ENCODE measurements around the gene FBLN1. TPM values are rescaled to one million over a fixed set of nuclear protein-coding genes. Genes with fewer than 3 reads are reported as not detected.

The FBLN1 gene
- total RNA-seq, 1 experiment from 2014 or later, result 183 TPM

- ATAC-seq, result no peak
- H3K4me1 Mint-ChIP-seq, result peaks cover 77% of the 10 kb centered on the region
- H3K27me3 Mint-ChIP-seq (ENCODE audit: low read depth), result no peaks in the 10 kb centered on the region
- TF ChIP-seq RORB (CRISPR knock-in tag; IDR thresholded peaks at IDR 0.05), result no peak
- no peak for TF ChIP-seq NR1H2 (CRISPR knock-in tag; IDR thresholded peaks at IDR 0.05)
- no peak for TF ChIP-seq ZNF396 (CRISPR knock-in tag; IDR thresholded peaks at IDR 0.05; ENCODE audit: borderline replicate concordance)
- no peak for TF ChIP-seq ZNF317 (CRISPR knock-in tag; IDR thresholded peaks at IDR 0.05; ENCODE audit: borderline replicate concordance, low read depth)
- no peak for TF ChIP-seq MXD4 (CRISPR knock-in tag; IDR thresholded peaks at IDR 0.05; ENCODE audit: borderline replicate concordance)
- no peak for TF ChIP-seq ESRRA (CRISPR knock-in tag; IDR thresholded peaks at IDR 0.05; ENCODE audit: borderline replicate concordance)
- no peak for TF ChIP-seq NFE2L1 (CRISPR knock-in tag; IDR thresholded peaks at IDR 0.05)
- TF ChIP-seq ERG (CRISPR knock-in tag; IDR thresholded peaks at IDR 0.05), result no peak
- TF ChIP-seq SMAD3 (CRISPR knock-in tag; IDR thresholded peaks at IDR 0.05; ENCODE audit: borderline replicate concordance), result no peak
- TF ChIP-seq RELA (CRISPR knock-in tag; IDR thresholded peaks at IDR 0.05; ENCODE audit: borderline replicate concordance), result no peak
- no peak for TF ChIP-seq ZBTB21 (CRISPR knock-in tag; IDR thresholded peaks at IDR 0.05; ENCODE audit: borderline replicate concordance)
- TF ChIP-seq ZNF416 (CRISPR knock-in tag; IDR thresholded peaks at IDR 0.05), result no peak
- TF ChIP-seq E2F1 (CRISPR knock-in tag; IDR thresholded peaks at IDR 0.05), result no peak
- no peak for TF ChIP-seq EMX1 (CRISPR knock-in tag; IDR thresholded peaks at IDR 0.05)
- TF ChIP-seq, protein P1, sequence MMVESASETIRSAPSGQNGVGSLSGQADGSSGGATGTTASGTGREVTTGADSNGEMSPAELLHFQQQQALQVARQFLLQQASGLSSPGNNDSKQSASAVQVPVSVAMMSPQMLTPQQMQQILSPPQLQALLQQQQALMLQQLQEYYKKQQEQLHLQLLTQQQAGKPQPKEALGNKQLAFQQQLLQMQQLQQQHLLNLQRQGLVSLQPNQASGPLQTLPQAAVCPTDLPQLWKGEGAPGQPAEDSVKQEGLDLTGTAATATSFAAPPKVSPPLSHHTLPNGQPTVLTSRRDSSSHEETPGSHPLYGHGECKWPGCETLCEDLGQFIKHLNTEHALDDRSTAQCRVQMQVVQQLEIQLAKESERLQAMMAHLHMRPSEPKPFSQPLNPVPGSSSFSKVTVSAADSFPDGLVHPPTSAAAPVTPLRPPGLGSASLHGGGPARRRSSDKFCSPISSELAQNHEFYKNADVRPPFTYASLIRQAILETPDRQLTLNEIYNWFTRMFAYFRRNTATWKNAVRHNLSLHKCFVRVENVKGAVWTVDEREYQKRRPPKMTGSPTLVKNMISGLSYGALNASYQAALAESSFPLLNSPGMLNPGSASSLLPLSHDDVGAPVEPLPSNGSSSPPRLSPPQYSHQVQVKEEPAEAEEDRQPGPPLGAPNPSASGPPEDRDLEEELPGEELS (CRISPR knock-in tag; IDR thresholded peaks at IDR 0.05), result no peak
- no peak for TF ChIP-seq HMGA2 (CRISPR knock-in tag; IDR thresholded peaks at IDR 0.05)
- DNase-seq (ENCODE audit: low spot score), result no peak
- no peak overlapping the region for H3K4me3 Mint-ChIP-seq
- no peaks in the 10 kb centered on the region; the same call in 1 of the 2 replicates for H3K36me3 Mint-ChIP-seq
- H3K27ac Mint-ChIP-seq, result peak overlapping the region; percentile 65
- POLR2A ChIA-PET, result no interaction called here
- no peaks in the 10 kb centered on the region for H3K9me3 Mint-ChIP-seq
- CTCF ChIA-PET, result no interaction called here
These were observed 9.2 kb downstream of the FBLN1 start for GRCh38 chr22:45511847-45512261.

- ATAC-seq, result no peak
- CTCF ChIA-PET, result no interaction called here
- DNase-seq (ENCODE audit: low spot score), result no peak
- H3K4me1 Mint-ChIP-seq, result peaks cover 75% of the 10 kb centered on the region
- H3K9me3 Mint-ChIP-seq, result no peaks in the 10 kb centered on the region
- POLR2A ChIA-PET, result no interaction called here
- H3K36me3 Mint-ChIP-seq, result no peaks in the 10 kb centered on the region; the same call in 1 of the 2 replicates
- H3K27me3 Mint-ChIP-seq (ENCODE audit: low read depth), result no peaks in the 10 kb centered on the region
- H3K4me3 Mint-ChIP-seq, result no peak overlapping the region
- peak; percentile 80 for TF ChIP-seq ZNF423 (CRISPR knock-in tag; IDR thresholded peaks at IDR 0.05)
- TF ChIP-seq ESRRA (CRISPR knock-in tag; IDR thresholded peaks at IDR 0.05; ENCODE audit: borderline replicate concordance), result no peak
- H3K27ac Mint-ChIP-seq, result peak overlapping the region; percentile 65
These were observed 9.7 kb downstream of the FBLN1 start for GRCh38 chr22:45512363-45512762.

- H3K9me3 Mint-ChIP-seq, result no peaks in the 10 kb centered on the region
- H3K27ac Mint-ChIP-seq, result peak overlapping the region; percentile 87
- ATAC-seq (no peak), DNase-seq (ENCODE audit: low spot score) (no peak)
- CTCF ChIA-PET, result interaction anchor here (0.8 to 1.4 kb wide), 3 partner anchors 9 to 20 kb away, joined by 3 read pairs; no protein-coding TSS in a partner anchor
- peaks cover 14% of the 10 kb centered on the region for H3K36me3 Mint-ChIP-seq
- POLR2A ChIA-PET, result interaction anchor here (1.3 kb wide), 1 partner anchor 12 kb away, joined by 3 read pairs; no protein-coding TSS in a partner anchor
- H3K4me1 Mint-ChIP-seq, result peaks cover 53% of the 10 kb centered on the region
- no peaks in the 10 kb centered on the region for H3K27me3 Mint-ChIP-seq (ENCODE audit: low read depth)
- H3K4me3 Mint-ChIP-seq, result no peak overlapping the region
- TF ChIP-seq, protein P2, sequence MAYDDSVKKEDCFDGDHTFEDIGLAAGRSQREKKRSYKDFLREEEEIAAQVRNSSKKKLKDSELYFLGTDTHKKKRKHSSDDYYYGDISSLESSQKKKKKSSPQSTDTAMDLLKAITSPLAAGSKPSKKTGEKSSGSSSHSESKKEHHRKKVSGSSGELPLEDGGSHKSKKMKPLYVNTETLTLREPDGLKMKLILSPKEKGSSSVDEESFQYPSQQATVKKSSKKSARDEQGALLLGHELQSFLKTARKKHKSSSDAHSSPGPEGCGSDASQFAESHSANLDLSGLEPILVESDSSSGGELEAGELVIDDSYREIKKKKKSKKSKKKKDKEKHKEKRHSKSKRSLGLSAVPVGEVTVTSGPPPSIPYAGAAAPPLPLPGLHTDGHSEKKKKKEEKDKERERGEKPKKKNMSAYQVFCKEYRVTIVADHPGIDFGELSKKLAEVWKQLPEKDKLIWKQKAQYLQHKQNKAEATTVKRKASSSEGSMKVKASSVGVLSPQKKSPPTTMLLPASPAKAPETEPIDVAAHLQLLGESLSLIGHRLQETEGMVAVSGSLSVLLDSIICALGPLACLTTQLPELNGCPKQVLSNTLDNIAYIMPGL (CRISPR knock-in tag; IDR thresholded peaks at IDR 0.05), result no peak
- TF ChIP-seq SOX15 (CRISPR knock-in tag; IDR thresholded peaks at IDR 0.05) (no peak), TEAD1 (CRISPR knock-in tag; IDR thresholded peaks at IDR 0.05) (no peak), PREB (CRISPR knock-in tag; IDR thresholded peaks at IDR 0.05; ENCODE audit: borderline replicate concordance) (no peak)
- TF ChIP-seq, protein P3, sequence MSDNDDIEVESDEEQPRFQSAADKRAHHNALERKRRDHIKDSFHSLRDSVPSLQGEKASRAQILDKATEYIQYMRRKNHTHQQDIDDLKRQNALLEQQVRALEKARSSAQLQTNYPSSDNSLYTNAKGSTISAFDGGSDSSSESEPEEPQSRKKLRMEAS (CRISPR knock-in tag; IDR thresholded peaks at IDR 0.05), result no peak
- TF ChIP-seq, protein P4, sequence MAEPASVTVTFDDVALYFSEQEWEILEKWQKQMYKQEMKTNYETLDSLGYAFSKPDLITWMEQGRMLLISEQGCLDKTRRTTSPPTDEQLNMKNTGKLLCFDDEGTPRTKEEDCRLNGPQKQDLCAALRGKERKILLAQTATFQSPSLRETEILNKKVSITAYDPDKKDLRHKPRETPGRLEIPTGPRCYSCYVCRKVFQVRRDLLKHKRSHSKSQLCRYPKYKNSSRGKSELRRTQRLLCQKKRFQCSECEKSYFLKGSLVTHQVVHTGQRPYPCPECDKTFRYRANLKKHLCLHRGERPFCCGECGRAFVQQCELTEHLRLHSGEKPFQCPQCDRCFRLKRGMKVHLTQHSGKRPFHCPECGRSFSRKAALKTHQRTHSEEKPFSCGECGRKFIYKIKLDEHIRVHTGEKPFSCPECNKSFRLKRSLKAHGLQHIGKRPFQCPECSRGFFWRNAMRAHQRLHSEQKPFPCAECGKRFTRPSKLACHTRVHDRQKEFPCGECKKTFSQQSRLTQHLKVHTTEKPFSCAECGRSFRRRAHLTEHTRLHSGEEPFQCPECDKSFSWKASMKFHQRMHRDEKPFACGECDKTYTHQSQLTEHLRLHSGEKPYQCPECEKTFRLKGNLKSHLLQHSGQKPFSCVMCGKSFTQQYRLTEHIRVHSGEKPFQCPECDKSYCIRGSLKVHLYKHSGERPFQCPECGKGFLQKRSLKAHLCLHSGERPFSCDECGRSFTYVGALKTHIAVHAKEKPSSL (CRISPR knock-in tag; conservative IDR thresholded peaks at IDR 0.05), result no peak
These were observed 13.0 kb downstream of the FBLN1 start for GRCh38 chr22:45515676-45516075.
